Measurements from ENCODE around the gene EDA. TPM values are rescaled to one million over a fixed set of nuclear protein-coding genes. Genes with fewer than 3 reads are reported as not detected.

EDA gene
- total and polyA plus RNA-seq, 10 of the 15 experiments (the other 5 are each of a cell fraction or from before 2014, with no cell fraction given): 0.06 TPM; not detected in 9

DNA sequence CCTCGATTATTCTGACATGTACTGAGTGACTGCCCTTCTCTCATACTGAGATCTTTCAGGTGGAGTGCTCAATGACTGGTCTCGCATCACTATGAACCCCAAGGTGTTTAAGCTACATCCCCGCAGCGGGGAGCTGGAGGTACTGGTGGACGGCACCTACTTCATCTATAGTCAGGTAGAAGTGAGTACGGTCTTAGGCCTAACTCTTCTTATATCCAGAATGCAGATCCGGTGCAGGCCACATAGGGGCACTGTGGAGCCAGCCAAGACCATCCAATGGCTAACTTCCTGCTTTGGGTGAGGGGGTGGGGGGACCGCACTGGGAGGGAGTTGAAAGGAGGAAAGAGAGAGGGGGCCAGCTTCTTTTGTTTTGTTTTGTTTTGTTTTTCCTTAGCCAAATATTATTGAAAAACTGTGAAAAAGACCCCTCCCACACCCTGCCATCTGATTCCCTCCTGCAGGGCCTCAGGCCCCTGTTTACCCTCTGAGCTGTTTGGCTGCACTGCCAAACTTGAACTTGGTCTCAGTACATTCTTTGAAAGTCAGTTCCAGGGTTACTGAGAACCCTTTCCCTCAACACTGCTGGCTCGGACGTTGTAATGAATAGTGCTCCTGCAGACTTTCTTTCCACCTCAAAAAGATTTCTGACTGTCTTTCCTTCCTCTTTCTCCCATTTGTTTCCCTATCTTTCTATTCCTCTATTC lies 417.6 kb downstream of the EDA start (continued):
- TF ChIP-seq, protein P1, sequence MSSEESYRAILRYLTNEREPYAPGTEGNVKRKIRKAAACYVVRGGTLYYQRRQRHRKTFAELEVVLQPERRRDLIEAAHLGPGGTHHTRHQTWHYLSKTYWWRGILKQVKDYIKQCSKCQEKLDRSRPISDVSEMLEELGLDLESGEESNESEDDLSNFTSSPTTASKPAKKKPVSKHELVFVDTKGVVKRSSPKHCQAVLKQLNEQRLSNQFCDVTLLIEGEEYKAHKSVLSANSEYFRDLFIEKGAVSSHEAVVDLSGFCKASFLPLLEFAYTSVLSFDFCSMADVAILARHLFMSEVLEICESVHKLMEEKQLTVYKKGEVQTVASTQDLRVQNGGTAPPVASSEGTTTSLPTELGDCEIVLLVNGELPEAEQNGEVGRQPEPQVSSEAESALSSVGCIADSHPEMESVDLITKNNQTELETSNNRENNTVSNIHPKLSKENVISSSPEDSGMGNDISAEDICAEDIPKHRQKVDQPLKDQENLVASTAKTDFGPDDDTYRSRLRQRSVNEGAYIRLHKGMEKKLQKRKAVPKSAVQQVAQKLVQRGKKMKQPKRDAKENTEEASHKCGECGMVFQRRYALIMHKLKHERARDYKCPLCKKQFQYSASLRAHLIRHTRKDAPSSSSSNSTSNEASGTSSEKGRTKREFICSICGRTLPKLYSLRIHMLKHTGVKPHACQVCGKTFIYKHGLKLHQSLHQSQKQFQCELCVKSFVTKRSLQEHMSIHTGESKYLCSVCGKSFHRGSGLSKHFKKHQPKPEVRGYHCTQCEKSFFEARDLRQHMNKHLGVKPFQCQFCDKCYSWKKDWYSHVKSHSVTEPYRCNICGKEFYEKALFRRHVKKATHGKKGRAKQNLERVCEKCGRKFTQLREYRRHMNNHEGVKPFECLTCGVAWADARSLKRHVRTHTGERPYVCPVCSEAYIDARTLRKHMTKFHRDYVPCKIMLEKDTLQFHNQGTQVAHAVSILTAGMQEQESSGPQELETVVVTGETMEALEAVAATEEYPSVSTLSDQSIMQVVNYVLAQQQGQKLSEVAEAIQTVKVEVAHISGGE (CRISPR knock-in tag; IDR thresholded peaks at IDR 0.05): no peak
- no peak for TF ChIP-seq HDAC6 (IDR thresholded peaks at IDR 0.05; ENCODE audit: unreplicated experiment)
- TF ChIP-seq ZNF592 (IDR thresholded peaks at IDR 0.05): no peak
- TF ChIP-seq KLF5 (IDR thresholded peaks at IDR 0.05; ENCODE audit: partially characterized antibody): no peak
- TF ChIP-seq RAD51 (IDR thresholded peaks at IDR 0.05): no peak
- TF ChIP-seq YY1 (IDR thresholded peaks at IDR 0.05; ENCODE audit: low read depth, low read length): peak; percentile 53; the same call in 1 of the 2 replicates
- no peak for TF ChIP-seq SPI1 (IDR thresholded peaks at IDR 0.05; ENCODE audit: borderline replicate concordance, insufficient read depth, low read depth, low read length)
- TF ChIP-seq YBX1 (IDR thresholded peaks at IDR 0.05): no peak
- TF ChIP-seq, protein P2, sequence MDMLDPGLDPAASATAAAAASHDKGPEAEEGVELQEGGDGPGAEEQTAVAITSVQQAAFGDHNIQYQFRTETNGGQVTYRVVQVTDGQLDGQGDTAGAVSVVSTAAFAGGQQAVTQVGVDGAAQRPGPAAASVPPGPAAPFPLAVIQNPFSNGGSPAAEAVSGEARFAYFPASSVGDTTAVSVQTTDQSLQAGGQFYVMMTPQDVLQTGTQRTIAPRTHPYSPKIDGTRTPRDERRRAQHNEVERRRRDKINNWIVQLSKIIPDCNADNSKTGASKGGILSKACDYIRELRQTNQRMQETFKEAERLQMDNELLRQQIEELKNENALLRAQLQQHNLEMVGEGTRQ (IDR thresholded peaks at IDR 0.05; ENCODE audit: borderline replicate concordance, low read depth, low read length): no peak
- no peak for TF ChIP-seq RBBP5 (conservative IDR thresholded peaks at IDR 0.05)
- TF ChIP-seq CBX3 (IDR thresholded peaks at IDR 0.05; ENCODE audit: borderline replicate concordance, low read depth): no peak
- TF ChIP-seq JUND (IDR thresholded peaks at IDR 0.05; ENCODE audit: low read depth, low read length): no peak
- TF ChIP-seq, protein P3, sequence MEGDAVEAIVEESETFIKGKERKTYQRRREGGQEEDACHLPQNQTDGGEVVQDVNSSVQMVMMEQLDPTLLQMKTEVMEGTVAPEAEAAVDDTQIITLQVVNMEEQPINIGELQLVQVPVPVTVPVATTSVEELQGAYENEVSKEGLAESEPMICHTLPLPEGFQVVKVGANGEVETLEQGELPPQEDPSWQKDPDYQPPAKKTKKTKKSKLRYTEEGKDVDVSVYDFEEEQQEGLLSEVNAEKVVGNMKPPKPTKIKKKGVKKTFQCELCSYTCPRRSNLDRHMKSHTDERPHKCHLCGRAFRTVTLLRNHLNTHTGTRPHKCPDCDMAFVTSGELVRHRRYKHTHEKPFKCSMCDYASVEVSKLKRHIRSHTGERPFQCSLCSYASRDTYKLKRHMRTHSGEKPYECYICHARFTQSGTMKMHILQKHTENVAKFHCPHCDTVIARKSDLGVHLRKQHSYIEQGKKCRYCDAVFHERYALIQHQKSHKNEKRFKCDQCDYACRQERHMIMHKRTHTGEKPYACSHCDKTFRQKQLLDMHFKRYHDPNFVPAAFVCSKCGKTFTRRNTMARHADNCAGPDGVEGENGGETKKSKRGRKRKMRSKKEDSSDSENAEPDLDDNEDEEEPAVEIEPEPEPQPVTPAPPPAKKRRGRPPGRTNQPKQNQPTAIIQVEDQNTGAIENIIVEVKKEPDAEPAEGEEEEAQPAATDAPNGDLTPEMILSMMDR (IDR thresholded peaks at IDR 0.05 in 2 of 3, conservative IDR thresholded peaks at IDR 0.05 in 1 of 3; ENCODE audit: control insufficient read depth in 2 of 3, extremely low read depth in 1 of 3, insufficient read depth in 1 of 3, low read depth in 3 of 3, low read length in 3 of 3): peak; percentile 51 to 70 (median 63)
- TF ChIP-seq IKZF1 (conservative IDR thresholded peaks at IDR 0.05): no peak
- TF ChIP-seq MYC (IDR thresholded peaks at IDR 0.05; ENCODE audit: insufficient read depth, insufficient read length, insufficient replicate concordance, low read length, severe bottlenecking): no peak
